Activated naive CD8-positive, alpha-beta T cell treated with anti-CD3 and anti-CD28 coated beads, Interleukin-2, amount 50 U/mL, for 24 hours (primary cell): ENCODE data around the gene GGT6.
"Not testable (repeated sequence)": the region's sequence is repeated elsewhere in the genome, so short reads cannot be mapped to it uniquely, and the experiment has no call there.

ENCODE experiments used
- ATAC-seq: fragments of 150-1000 bp; cut with Tn5 transposase; one replicate; pipeline ENCODE4 v1.10.0; 2021
- DNase-seq: peaks from one replicate; pipeline ENCODE4 v3.0.0; 2021
- H3K27ac Mint-ChIP-seq: one replicate; pipeline ENCODE4 v1.8.0; 2021; ENCODE audit warnings: mild to moderate bottlenecking, mixed read lengths
- H3K27me3 Mint-ChIP-seq: one replicate; pipeline ENCODE4 v1.8.0; 2021; ENCODE audit warnings: mixed read lengths
- H3K36me3 Mint-ChIP-seq: one replicate; pipeline ENCODE4 v1.8.0; 2021; ENCODE audit warnings: low read depth, mixed read lengths
- H3K4me1 Mint-ChIP-seq: one replicate; pipeline ENCODE4 v1.8.0; 2021; ENCODE audit warnings: mixed read lengths
- H3K4me3 Mint-ChIP-seq: one replicate; pipeline ENCODE4 v1.8.0; 2021; ENCODE audit warnings: mild to moderate bottlenecking, moderate library complexity, mixed read lengths
- H3K9me3 Mint-ChIP-seq: one replicate; pipeline ENCODE4 v1.8.0; 2021; ENCODE audit warnings: mixed read lengths

The GGT6 gene, protein sequence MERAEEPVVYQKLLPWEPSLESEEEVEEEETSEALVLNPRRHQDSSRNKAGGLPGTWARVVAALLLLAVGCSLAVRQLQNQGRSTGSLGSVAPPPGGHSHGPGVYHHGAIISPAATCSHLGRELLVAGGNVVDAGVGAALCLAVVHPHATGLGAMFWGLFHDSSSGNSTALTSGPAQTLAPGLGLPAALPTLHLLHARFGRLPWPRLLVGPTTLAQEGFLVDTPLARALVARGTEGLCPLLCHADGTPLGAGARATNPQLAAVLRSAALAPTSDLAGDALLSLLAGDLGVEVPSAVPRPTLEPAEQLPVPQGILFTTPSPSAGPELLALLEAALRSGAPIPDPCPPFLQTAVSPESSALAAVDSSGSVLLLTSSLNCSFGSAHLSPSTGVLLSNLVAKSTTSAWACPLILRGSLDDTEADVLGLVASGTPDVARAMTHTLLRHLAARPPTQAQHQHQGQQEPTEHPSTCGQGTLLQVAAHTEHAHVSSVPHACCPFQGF

GRCh38 chr17:4560421-4560820, at the start of gene GGT6:
GGT6 (minus strand) TSS chr17:4560577; CDS start chr17:4560521, 56 bp downstream.
- Mint-ChIP-seq H3K36me3 (no peaks in the 10 kb centered on the region), H3K4me3 (no peak within 1 kb of the TSS), H3K9me3 (no peaks in the 10 kb centered on the region), H3K27ac (no peak within 1 kb of the TSS), H3K27me3 (no peaks in the 10 kb centered on the region), H3K4me1 (peaks cover 38% of the 10 kb centered on the region)
- DNase-seq = no peak
- no peak for ATAC-seq

- Mint-ChIP-seq H3K4me1 (no peaks in the 10 kb centered on the region), H3K27me3 (peaks cover 12% of the 10 kb centered on the region), H3K27ac (no peak overlapping the region)
Observed at GRCh38 chr17:4610162-4610561, 49.8 kb upstream of the GGT6 start.

GRCh38 chr17:4609761-4610160, 49.4 kb upstream of the GGT6 start:
- Mint-ChIP-seq H3K4me3 (no peak overlapping the region), H3K4me1 (no peaks in the 10 kb centered on the region), H3K9me3 (no peaks in the 10 kb centered on the region), H3K27me3 (peaks cover 12% of the 10 kb centered on the region), H3K27ac (no peak overlapping the region), H3K36me3 (no peaks in the 10 kb centered on the region)
- DNase-seq = no peak
- no peak for ATAC-seq

More at GRCh38 chr17:4610162-4610561, 49.8 kb upstream of the GGT6 start:
- Mint-ChIP-seq H3K4me3 (no peak overlapping the region), H3K36me3 (no peaks in the 10 kb centered on the region), H3K9me3 (no peaks in the 10 kb centered on the region)
- DNase-seq (no peak), ATAC-seq (no peak)

GRCh38 chr17:4607773-4608187, 47.4 kb upstream of the GGT6 start:
- Mint-ChIP-seq H3K4me3 (no peak overlapping the region), H3K36me3 (no peaks in the 10 kb centered on the region), H3K27me3 (peaks cover 10% of the 10 kb centered on the region), H3K27ac (no peak overlapping the region), H3K9me3 (no peaks in the 10 kb centered on the region), H3K4me1 (no peaks in the 10 kb centered on the region)
- ATAC-seq (no peak), DNase-seq (no peak)

DNA sequence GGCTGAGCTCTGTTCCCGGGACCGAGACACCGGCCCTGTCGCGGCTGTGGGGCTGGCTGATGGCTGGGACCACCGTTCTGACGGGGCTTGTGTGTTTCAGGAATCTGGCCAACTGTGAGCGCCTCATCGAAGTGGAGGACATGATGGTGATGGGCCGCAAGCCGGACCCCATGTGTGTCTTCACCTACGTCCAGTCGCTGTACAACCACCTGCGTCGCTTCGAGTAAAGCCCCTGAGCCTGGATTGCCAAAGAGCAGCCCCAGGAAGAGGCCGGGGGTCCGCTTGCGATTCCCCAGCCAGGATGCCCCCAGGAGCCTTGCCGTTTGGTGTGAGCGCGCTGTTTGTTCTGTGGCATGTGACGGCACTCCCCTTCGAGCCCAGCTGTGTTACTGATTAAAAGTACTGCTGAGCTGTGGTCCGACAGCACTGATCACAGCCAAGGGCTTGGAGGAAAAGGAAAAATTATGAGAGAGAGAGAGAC, 46.9 kb upstream of the GGT6 start:
- ATAC-seq (no peak), DNase-seq (no peak)
- no peaks in the 10 kb centered on the region for H3K36me3 Mint-ChIP-seq
- no peak overlapping the region for H3K4me3 Mint-ChIP-seq
- H3K27ac Mint-ChIP-seq = no peak overlapping the region
- H3K9me3 Mint-ChIP-seq = no peaks in the 10 kb centered on the region
- no peaks in the 10 kb centered on the region for H3K4me1 Mint-ChIP-seq
- peaks cover 10% of the 10 kb centered on the region for H3K27me3 Mint-ChIP-seq

DNA sequence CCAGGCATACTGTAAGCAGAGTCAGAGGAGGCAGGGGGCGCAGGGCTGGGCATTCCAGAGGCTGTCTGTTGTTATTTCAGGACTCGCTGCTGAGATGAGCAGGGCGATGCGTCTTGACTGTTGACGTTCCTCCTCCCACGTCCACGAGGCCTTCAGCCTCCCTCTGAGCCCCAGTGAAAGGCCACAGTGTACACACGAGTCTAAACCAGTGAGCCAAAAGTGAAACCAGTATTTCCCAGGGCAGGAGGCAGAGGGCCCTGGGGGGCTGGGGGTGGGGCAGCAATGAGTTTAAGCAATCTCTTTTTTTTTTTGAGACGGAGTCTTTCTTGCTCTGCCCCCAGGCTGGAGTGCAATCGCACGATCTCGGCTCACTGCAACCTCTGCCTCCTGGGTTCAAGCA, 45.4 kb upstream of the GGT6 start:
- Mint-ChIP-seq H3K4me3 (no peak overlapping the region), H3K9me3 (no peaks in the 10 kb centered on the region), H3K4me1 (no peaks in the 10 kb centered on the region), H3K27ac (no peak overlapping the region), H3K27me3 (peaks cover 10% of the 10 kb centered on the region), H3K36me3 (no peaks in the 10 kb centered on the region)
- ATAC-seq = no peak
- no peak for DNase-seq

DNA sequence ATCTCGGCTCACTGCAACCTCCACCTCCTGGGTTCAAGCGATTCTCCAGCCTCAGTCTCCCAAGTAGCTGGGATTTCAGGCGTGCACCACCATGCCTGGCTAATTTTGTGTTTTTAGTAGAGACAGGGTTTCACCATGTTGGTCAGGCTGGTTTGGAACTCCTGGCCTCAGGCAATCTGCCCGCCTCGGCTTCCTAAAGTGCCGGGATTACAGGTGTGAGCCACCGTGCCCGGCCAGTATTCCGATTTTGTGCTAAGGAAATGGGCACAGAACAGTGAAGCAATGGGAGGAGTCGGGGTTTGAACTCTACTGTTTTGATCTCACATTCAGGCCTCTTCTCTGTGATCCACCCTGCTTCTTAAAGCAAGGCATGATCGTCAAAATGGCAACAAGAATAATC, 44.4 kb upstream of the GGT6 start:
- not testable (repeated sequence) for H3K36me3 Mint-ChIP-seq, H3K27ac Mint-ChIP-seq, H3K9me3 Mint-ChIP-seq, H3K4me1 Mint-ChIP-seq, DNase-seq, H3K4me3 Mint-ChIP-seq, ATAC-seq
- H3K27me3 Mint-ChIP-seq = peaks cover 10% of the 10 kb centered on the region

DNA sequence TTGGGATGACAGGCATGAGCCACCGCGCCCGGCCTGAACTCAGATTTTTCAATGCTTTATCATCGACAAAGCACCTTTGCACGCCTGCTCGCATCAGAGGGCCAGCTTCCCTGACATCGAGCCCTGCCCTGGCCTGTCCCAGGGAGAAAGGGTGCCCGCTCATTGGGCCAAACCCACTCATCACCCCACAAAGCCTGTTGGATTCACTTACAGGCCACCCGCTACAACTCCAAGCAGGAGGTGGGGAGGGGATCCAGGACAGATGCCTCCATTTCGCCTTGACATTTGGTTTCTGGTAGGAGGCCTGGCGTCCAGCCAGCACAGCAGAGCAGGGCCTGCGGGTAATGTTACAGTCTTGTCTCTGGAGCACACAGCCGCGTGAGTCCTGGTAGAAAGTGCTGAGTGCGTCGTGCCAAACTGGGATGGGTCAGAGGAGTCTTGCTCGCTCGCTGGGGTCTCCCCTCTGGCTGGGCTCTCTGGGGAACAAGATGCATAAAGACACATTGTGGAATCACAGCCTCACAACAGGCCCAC, 43.8 kb upstream of the GGT6 start:
- H3K27ac Mint-ChIP-seq = no peak overlapping the region
- H3K9me3 Mint-ChIP-seq = no peaks in the 10 kb centered on the region
- no peak overlapping the region for H3K4me3 Mint-ChIP-seq
- ATAC-seq (no peak), DNase-seq (no peak)
- H3K27me3 Mint-ChIP-seq = peaks cover 9% of the 10 kb centered on the region
- no peaks in the 10 kb centered on the region for H3K36me3 Mint-ChIP-seq
- H3K4me1 Mint-ChIP-seq = no peaks in the 10 kb centered on the region

- no peak for ATAC-seq
- Mint-ChIP-seq H3K36me3 (no peaks in the 10 kb centered on the region), H3K27me3 (peaks cover 2% of the 10 kb centered on the region), H3K27ac (no peak overlapping the region), H3K4me3 (no peak overlapping the region), H3K4me1 (no peaks in the 10 kb centered on the region), H3K9me3 (no peaks in the 10 kb centered on the region)
- no peak for DNase-seq
Observed at GRCh38 chr17:4602041-4602440, 41.7 kb upstream of the GGT6 start.

DNA sequence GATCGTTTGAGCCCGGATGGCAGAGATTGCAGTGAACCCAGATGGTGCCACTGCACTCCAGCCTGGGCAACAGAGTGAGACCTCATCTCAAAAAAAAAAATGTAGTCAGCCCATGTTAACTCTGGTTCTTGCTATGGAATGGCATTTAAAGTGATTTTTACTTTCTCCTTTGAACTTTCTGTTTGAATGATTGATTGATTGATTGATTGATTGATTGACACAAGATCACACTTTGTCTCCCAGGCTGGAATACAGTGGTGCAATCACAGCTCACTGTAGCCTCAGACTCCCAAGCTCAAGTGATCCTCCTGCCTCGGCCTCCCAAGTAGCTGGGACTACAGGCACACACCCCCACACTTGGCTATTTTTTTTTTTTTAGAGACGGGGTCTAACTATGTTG, 40.9 kb upstream of the GGT6 start:
- no peaks in the 10 kb centered on the region for H3K27me3 Mint-ChIP-seq
- no peak overlapping the region for H3K4me3 Mint-ChIP-seq
- H3K36me3 Mint-ChIP-seq = no peaks in the 10 kb centered on the region
- ATAC-seq = no peak
- H3K4me1 Mint-ChIP-seq = no peaks in the 10 kb centered on the region
- no peak overlapping the region for H3K27ac Mint-ChIP-seq
- DNase-seq = no peak
- no peaks in the 10 kb centered on the region for H3K9me3 Mint-ChIP-seq

- no peak for DNase-seq
- no peaks in the 10 kb centered on the region for H3K27me3 Mint-ChIP-seq
- no peaks in the 10 kb centered on the region for H3K4me1 Mint-ChIP-seq
- no peaks in the 10 kb centered on the region for H3K9me3 Mint-ChIP-seq
- ATAC-seq = no peak
- no peaks in the 10 kb centered on the region for H3K36me3 Mint-ChIP-seq
- H3K4me3 Mint-ChIP-seq = no peak overlapping the region
- H3K27ac Mint-ChIP-seq = no peak overlapping the region
Observed at GRCh38 chr17:4600563-4600962, 40.2 kb upstream of the GGT6 start.

GRCh38 chr17:4599505-4600281, 39.3 kb upstream of the GGT6 start:
- no peak overlapping the region for H3K4me3 Mint-ChIP-seq
- H3K9me3 Mint-ChIP-seq = no peaks in the 10 kb centered on the region
- no peak for ATAC-seq
- H3K36me3 Mint-ChIP-seq = no peaks in the 10 kb centered on the region
- H3K27ac Mint-ChIP-seq = no peak overlapping the region
- no peak for DNase-seq
- peaks cover 3% of the 10 kb centered on the region for H3K4me1 Mint-ChIP-seq
- H3K27me3 Mint-ChIP-seq = no peaks in the 10 kb centered on the region

GRCh38 chr17:4598776-4599504, 38.6 kb upstream of the GGT6 start:
- DNase-seq = no peak
- H3K9me3 Mint-ChIP-seq = no peaks in the 10 kb centered on the region
- no peak overlapping the region for H3K27ac Mint-ChIP-seq
- H3K4me1 Mint-ChIP-seq = peaks cover 3% of the 10 kb centered on the region
- no peaks in the 10 kb centered on the region for H3K36me3 Mint-ChIP-seq
- no peak overlapping the region for H3K4me3 Mint-ChIP-seq
- ATAC-seq = no peak
- no peaks in the 10 kb centered on the region for H3K27me3 Mint-ChIP-seq

DNA sequence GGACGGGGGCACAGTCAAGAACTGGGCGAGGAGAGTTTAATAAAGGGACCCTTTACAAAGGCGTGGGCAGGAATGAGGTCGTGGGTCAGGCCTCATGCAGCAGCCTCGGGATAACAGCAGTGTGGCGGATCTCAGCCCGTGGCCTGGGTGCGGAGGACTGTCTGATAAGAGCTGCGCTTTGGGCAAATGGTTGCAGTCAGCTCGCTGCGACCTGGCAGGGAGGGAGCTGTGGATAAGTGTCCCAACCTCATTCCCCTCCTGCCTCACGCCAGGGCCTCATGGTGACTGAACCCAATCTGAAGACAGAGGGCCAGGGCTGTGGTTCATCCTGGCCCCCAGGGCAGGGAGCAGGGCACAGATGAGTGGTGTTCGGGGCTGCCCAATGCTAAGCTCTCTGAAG, 37.6 kb upstream of the GGT6 start:
- no peaks in the 10 kb centered on the region for H3K36me3 Mint-ChIP-seq
- ATAC-seq (no peak), DNase-seq (no peak)
- no peak overlapping the region for H3K27ac Mint-ChIP-seq
- H3K4me1 Mint-ChIP-seq = peaks cover 3% of the 10 kb centered on the region
- H3K27me3 Mint-ChIP-seq = no peaks in the 10 kb centered on the region
- H3K9me3 Mint-ChIP-seq = no peaks in the 10 kb centered on the region
- H3K4me3 Mint-ChIP-seq = no peak overlapping the region
